Naive thymus-derived CD4-positive, alpha-beta T cell (primary cell): ENCODE measurements around the gene TRIP12. TPM values are rescaled to one million over a fixed set of nuclear protein-coding genes. Genes with fewer than 3 reads are reported as not detected.

Experiments
- ATAC-seq: fragments of 150-1000 bp; cut with Tn5 transposase; 2 replicates; pipeline ENCODE4 v1.10.0; 2021; ENCODE audit warnings: mild to moderate bottlenecking, moderate library complexity
- CTCF ChIA-PET: fragments of 350-600 bp; sonication (Branson Sonifier 250); formaldehyde crosslinking; loops from one replicate; lab custom pipeline; 2021; ENCODE audit warnings: antibody characterized with exemption; lab: Charles Lee
- POLR2A ChIA-PET: fragments of 350-600 bp; sonication (Branson Sonifier 250); formaldehyde crosslinking; loops from one replicate; lab custom pipeline; 2021; ENCODE audit warnings: antibody characterized with exemption, inconsistent platforms; lab: Charles Lee
- DNase-seq, 9 donors: peaks; one replicate each; pipeline versions ENCODE4 v3.0.0 to v3.0.0-alpha.2; 2020 to 2022; ENCODE audit warnings: mixed read lengths in 1 of 9
- H3K27ac ChIP-seq: one replicate; pipeline ENCODE4 v1.7.0; 2013; ENCODE audit warnings: mild to moderate bottlenecking, low read depth, low read length, moderate library complexity
- H3K27me3 ChIP-seq, 2 donors: one replicate each; pipeline ENCODE4 v1.7.0; 2013; ENCODE audit warnings: low read length in 2 of 2, mild to moderate bottlenecking in 2 of 2, moderate library complexity in 2 of 2; ENCODE audit not compliant: control insufficient read depth in 2 of 2, insufficient read depth in 2 of 2
- H3K36me3 ChIP-seq, 3 experiments: 1 replicate in 2 of 3; 2 replicates in 1 of 3; pipeline ENCODE4 v1.7.0; 2013; ENCODE audit warnings: low read length in 3 of 3, mild to moderate bottlenecking in 3 of 3, moderate library complexity in 1 of 3; ENCODE audit not compliant: insufficient read depth in 3 of 3, control insufficient read depth in 2 of 3
- H3K4me1 ChIP-seq, 2 donors: one replicate each; pipeline ENCODE4 v1.7.0; 2013; ENCODE audit warnings: low read length in 2 of 2, mild to moderate bottlenecking in 2 of 2, moderate library complexity in 1 of 2; ENCODE audit not compliant: control insufficient read depth in 2 of 2, insufficient read depth in 2 of 2
- H3K4me3 ChIP-seq: 2 replicates; pipeline ENCODE4 v1.7.0; 2013; ENCODE audit warnings: mild to moderate bottlenecking, low read length
- H3K9me3 ChIP-seq, 3 experiments: 1 replicate in 2 of 3; 2 replicates in 1 of 3; pipeline ENCODE4 v1.7.0; 2013; ENCODE audit warnings: low read length in 3 of 3; ENCODE audit not compliant: control insufficient read depth in 2 of 3
- H3K27ac Mint-ChIP-seq, 9 donors: one replicate each; pipeline ENCODE4 v1.8.0; 2020 to 2022; ENCODE audit warnings: mixed read lengths in 9 of 9, mild to moderate bottlenecking in 8 of 9, moderate library complexity in 5 of 9, inconsistent platforms in 2 of 9
- H3K27me3 Mint-ChIP-seq, 5 donors: one replicate each; pipeline ENCODE4 v1.8.0; 2021 to 2022; ENCODE audit warnings: mixed read lengths in 5 of 5, mild to moderate bottlenecking in 1 of 5
- H3K36me3 Mint-ChIP-seq, 5 donors: one replicate each; pipeline ENCODE4 v1.8.0; 2020 to 2022; ENCODE audit warnings: mixed read lengths in 5 of 5, mild to moderate bottlenecking in 3 of 5, inconsistent platforms in 1 of 5
- H3K4me1 Mint-ChIP-seq, 7 donors: one replicate each; pipeline ENCODE4 v1.8.0; 2020 to 2022; ENCODE audit warnings: mixed read lengths in 7 of 7, mild to moderate bottlenecking in 3 of 7, inconsistent platforms in 1 of 7
- H3K4me3 Mint-ChIP-seq, 10 donors: one replicate each; pipeline ENCODE4 v1.8.0; 2020 to 2022; ENCODE audit warnings: mild to moderate bottlenecking in 10 of 10, mixed read lengths in 10 of 10, moderate library complexity in 6 of 10, inconsistent platforms in 2 of 10
- H3K9me3 Mint-ChIP-seq, 11 donors: one replicate each; pipeline ENCODE4 v1.8.0; 2020 to 2022; ENCODE audit warnings: mixed read lengths in 11 of 11, mild to moderate bottlenecking in 4 of 11, inconsistent platforms in 1 of 11, moderate library complexity in 1 of 11
- intact Hi-C, 2 donors: fragments of 100-400 bp; cut with micrococcal nuclease; formaldehyde crosslinking; loops; one replicate each; pipeline ENCODE4 v1.15.1; 2023
- polyA plus RNA-seq, 2 donors: library from polyadenylated mRNA; unstranded; fragments of 300-500 nt; fragmentation: Illumina TruSeq; gene quantifications; one replicate each; pipeline ENCODE4 v1.2.3, GENCODE V29; 2021
- total RNA-seq, 6 experiments: library from RNA in 5 of 6; stranded (reverse) in 5 of 6; gene quantifications; 1 replicate in 5 of 6; 2 replicates in 1 of 6; pipeline ENCODE4 v1.2.3 and lab custom pipeline; 2021 to 2026

TRIP12 gene
- total and polyA plus RNA-seq, 7 experiments from 2014 or later = 34.8 to 247 (median 224) TPM

DNA sequence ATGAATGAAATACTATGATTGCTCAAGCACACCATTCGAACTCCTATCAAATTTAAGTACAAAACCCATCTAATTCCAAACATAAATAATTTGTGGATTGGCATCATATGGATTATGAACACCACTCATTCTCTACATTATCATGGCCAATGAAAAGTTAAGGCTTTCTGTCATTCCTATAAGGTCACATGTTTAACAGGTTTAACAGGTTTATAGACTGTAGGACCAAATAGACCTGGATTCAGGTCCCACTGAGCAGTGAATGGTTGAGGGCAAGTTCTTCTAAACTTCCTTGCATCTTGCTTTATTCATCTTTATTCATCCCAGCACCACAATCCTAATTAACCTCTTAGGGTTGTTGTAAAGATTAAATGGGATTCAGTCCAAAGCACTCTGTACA, 33.9 kb upstream of the TRIP12 start:
- Histone ChIP-seq H3K9me3 (no peaks in the 10 kb centered on the region), H3K27ac (no peak overlapping the region), H3K36me3 (no peaks in the 10 kb centered on the region), H3K4me1 (no peaks in the 10 kb centered on the region), H3K4me3 (no peak overlapping the region), H3K27me3 (no peaks in the 10 kb centered on the region)
- no peak for DNase-seq
- Mint-ChIP-seq H3K27ac (no peak overlapping the region), H3K27me3 (no peaks in the 10 kb centered on the region), H3K36me3 (peaks cover 0 to 8% (median 0%) of the 10 kb centered on the region in 5 donors), H3K4me1 (peaks cover 0 to 2% (median 0%) of the 10 kb centered on the region in 7 donors), H3K4me3 (no peak overlapping the region), H3K9me3 (no peaks in the 10 kb centered on the region)
- CTCF ChIA-PET = no interaction called here
- POLR2A ChIA-PET = no interaction called here
- intact Hi-C loops = no loop called here
- no peak for ATAC-seq

- CTCF ChIA-PET = no interaction called here
- H3K9me3 ChIP-seq = no peaks in the 10 kb centered on the region
- intact Hi-C loops = no loop called here
Measured at GRCh38 chr2:229952256-229952835, 30.5 kb upstream of the TRIP12 start.

GRCh38 chr2:229947544-229947943, 25.7 kb upstream of the TRIP12 start:
- H3K27me3 ChIP-seq = no peaks in the 10 kb centered on the region
- H3K36me3 Mint-ChIP-seq = peaks cover 0 to 14% (median 4%) of the 10 kb centered on the region in 5 donors
- H3K4me1 Mint-ChIP-seq = peaks cover 0 to 4% (median 0%) of the 10 kb centered on the region in 7 donors
- no peaks in the 10 kb centered on the region for H3K9me3 ChIP-seq
- no peaks in the 10 kb centered on the region for H3K27me3 Mint-ChIP-seq
- no peak for DNase-seq
- peak overlapping the region in 1 of 9 donors; percentile 4 for H3K27ac Mint-ChIP-seq
- ChIA-PET CTCF (no interaction called here), POLR2A (no interaction called here)
- intact Hi-C loops = no loop called here
- H3K36me3 ChIP-seq = no peaks in the 10 kb centered on the region
- no peaks in the 10 kb centered on the region for H3K4me1 ChIP-seq
- no peak overlapping the region for H3K4me3 ChIP-seq
- H3K9me3 Mint-ChIP-seq = peaks cover 0 to 2% (median 0%) of the 10 kb centered on the region in 11 donors
- no peak overlapping the region for H3K27ac ChIP-seq
- no peak overlapping the region for H3K4me3 Mint-ChIP-seq
- ATAC-seq = no peak

More at GRCh38 chr2:229952256-229952835, 30.5 kb upstream of the TRIP12 start:
- Histone ChIP-seq H3K27me3 (no peaks in the 10 kb centered on the region), H3K4me1 (no peaks in the 10 kb centered on the region), H3K4me3 (no peak overlapping the region), H3K27ac (no peak overlapping the region), H3K36me3 (no peaks in the 10 kb centered on the region)
- Mint-ChIP-seq H3K27ac (no peak overlapping the region), H3K27me3 (no peaks in the 10 kb centered on the region), H3K36me3 (peaks cover 0 to 8% (median 0%) of the 10 kb centered on the region in 5 donors), H3K9me3 (no peaks in the 10 kb centered on the region), H3K4me3 (no peak overlapping the region), H3K4me1 (peaks cover 0 to 2% (median 0%) of the 10 kb centered on the region in 7 donors)
- DNase-seq (no peak), ATAC-seq (no peak)
- POLR2A ChIA-PET = no interaction called here

GRCh38 chr2:229945975-229946374, 24.2 kb upstream of the TRIP12 start:
- Mint-ChIP-seq H3K27me3 (no peaks in the 10 kb centered on the region), H3K9me3 (peaks cover 0 to 2% (median 0%) of the 10 kb centered on the region in 11 donors), H3K36me3 (peaks cover 0 to 11% (median 8%) of the 10 kb centered on the region in 5 donors), H3K4me1 (peaks cover 0 to 4% (median 0%) of the 10 kb centered on the region in 7 donors), H3K27ac (no peak overlapping the region), H3K4me3 (no peak overlapping the region)
- DNase-seq (no peak), ATAC-seq (no peak)
- no peaks in the 10 kb centered on the region for H3K36me3 ChIP-seq
- no peak overlapping the region for H3K4me3 ChIP-seq
- POLR2A ChIA-PET = no interaction called here
- no peaks in the 10 kb centered on the region for H3K9me3 ChIP-seq
- CTCF ChIA-PET = no interaction called here
- no peaks in the 10 kb centered on the region for H3K27me3 ChIP-seq
- no peaks in the 10 kb centered on the region for H3K4me1 ChIP-seq
- no peak overlapping the region for H3K27ac ChIP-seq
- intact Hi-C loops = no loop called here

DNA sequence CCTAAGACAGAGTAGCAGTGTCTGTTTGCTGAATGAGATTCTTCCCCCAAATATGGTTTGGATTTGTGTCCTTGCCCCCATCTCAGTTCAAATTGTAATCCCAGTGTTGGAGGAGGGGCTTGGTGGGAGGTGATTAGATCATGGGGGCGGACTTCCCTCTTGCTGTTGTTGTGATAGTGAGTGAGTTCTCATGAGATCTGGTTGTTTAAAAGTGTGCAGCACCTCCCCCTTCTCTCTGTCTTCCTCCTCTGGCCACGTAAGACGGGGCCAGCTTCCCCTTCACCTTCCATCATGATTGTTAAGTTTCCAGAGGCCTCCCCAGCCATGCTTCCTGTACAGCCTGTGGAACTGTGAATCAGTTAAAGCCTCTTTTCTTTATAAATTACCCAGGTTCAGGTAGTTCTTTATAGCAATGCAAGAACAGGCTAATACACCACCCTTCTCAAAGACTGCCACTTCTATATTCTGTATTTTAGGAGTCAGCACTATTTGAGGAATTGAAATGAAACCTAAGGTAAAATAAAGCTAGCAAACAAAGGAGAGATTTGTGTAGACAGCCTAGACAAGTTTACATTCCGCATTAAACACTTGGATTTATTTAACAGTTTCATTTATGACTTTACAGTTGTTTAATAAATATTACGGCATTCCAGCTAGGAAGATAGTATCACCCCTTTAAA, 22.1 kb upstream of the TRIP12 start:
- no peak for DNase-seq
- no peak for ATAC-seq
- no peak overlapping the region for H3K27ac ChIP-seq
- H3K4me3 ChIP-seq = no peak overlapping the region
- H3K9me3 ChIP-seq = no peaks in the 10 kb centered on the region
- H3K27me3 ChIP-seq = no peaks in the 10 kb centered on the region
- intact Hi-C loops = no loop called here
- no peaks in the 10 kb centered on the region for H3K27me3 Mint-ChIP-seq
- H3K4me1 ChIP-seq = no peaks in the 10 kb centered on the region
- peaks cover 0 to 4% (median 0%) of the 10 kb centered on the region in 7 donors for H3K4me1 Mint-ChIP-seq
- H3K9me3 Mint-ChIP-seq = peaks cover 0 to 2% (median 0%) of the 10 kb centered on the region in 11 donors
- peak overlapping the region in 1 of 9 donors; percentile 7 for H3K27ac Mint-ChIP-seq
- CTCF ChIA-PET = no interaction called here
- H3K4me3 Mint-ChIP-seq = no peak overlapping the region
- H3K36me3 ChIP-seq = no peaks in the 10 kb centered on the region
- H3K36me3 Mint-ChIP-seq = peaks cover 0 to 11% (median 8%) of the 10 kb centered on the region in 5 donors
- POLR2A ChIA-PET = no interaction called here

DNA sequence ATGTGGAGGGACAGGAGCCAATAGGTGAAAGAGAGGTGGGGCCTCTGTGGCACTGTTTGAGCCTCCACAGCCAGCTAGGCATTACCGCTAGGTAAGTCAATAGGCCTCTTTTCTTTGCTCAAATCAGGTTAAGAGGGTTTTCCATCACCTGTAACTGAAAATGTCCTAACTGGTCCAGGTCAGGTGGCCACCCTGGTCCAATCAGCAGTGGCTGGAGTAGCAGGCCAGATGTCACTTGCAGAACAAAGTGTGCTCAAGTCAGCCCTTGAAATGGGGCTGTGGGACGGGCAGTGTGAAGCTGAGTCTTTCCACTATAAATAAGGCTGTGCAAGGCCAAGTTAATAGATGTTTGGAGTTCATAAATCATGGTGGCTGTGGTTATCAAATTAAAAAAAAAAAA, 21.4 kb upstream of the TRIP12 start:
- no peak overlapping the region for H3K4me3 Mint-ChIP-seq
- ChIA-PET CTCF (no interaction called here), POLR2A (no interaction called here)
- peaks cover 0 to 11% (median 8%) of the 10 kb centered on the region in 5 donors for H3K36me3 Mint-ChIP-seq
- Histone ChIP-seq H3K36me3 (no peaks in the 10 kb centered on the region), H3K27me3 (no peaks in the 10 kb centered on the region), H3K4me3 (no peak overlapping the region), H3K27ac (no peak overlapping the region), H3K9me3 (no peaks in the 10 kb centered on the region), H3K4me1 (no peaks in the 10 kb centered on the region)
- H3K9me3 Mint-ChIP-seq = peaks cover 0 to 2% (median 0%) of the 10 kb centered on the region in 11 donors
- peaks cover 0 to 4% (median 0%) of the 10 kb centered on the region in 7 donors for H3K4me1 Mint-ChIP-seq
- DNase-seq (no peak), ATAC-seq (no peak)
- no peaks in the 10 kb centered on the region for H3K27me3 Mint-ChIP-seq
- intact Hi-C loops = no loop called here
- H3K27ac Mint-ChIP-seq = no peak overlapping the region
